CD4-positive, CD25-positive, alpha-beta regulatory T cell (primary cell): ENCODE data around the gene KIF6. TPM values are rescaled to one million over a fixed set of nuclear protein-coding genes. Genes with fewer than 3 reads are reported as not detected.

Experiments used
- ATAC-seq, 2 donors: fragments of 150-1000 bp; cut with Tn5 transposase; one replicate each; pipeline ENCODE4 v1.10.0; 2021; ENCODE audit warnings: low read depth in 2 of 2, moderate number of reproducible peaks in 2 of 2, moderate library complexity in 1 of 2
- DNase-seq, 3 donors: peaks; one replicate each; pipeline versions ENCODE4 v3.0.0 to v3.0.0-alpha.2; 2012 to 2022; ENCODE audit warnings: mixed read lengths in 1 of 3
- H3K27ac ChIP-seq: one replicate; pipeline ENCODE4 v1.7.0; 2013; ENCODE audit warnings: mild to moderate bottlenecking, low read length; ENCODE audit not compliant: insufficient read depth, poor library complexity, severe bottlenecking
- H3K27me3 ChIP-seq: one replicate; pipeline ENCODE4 v1.7.0; 2013; ENCODE audit warnings: low read length; ENCODE audit not compliant: control insufficient read depth, insufficient read depth
- H3K36me3 ChIP-seq: one replicate; pipeline ENCODE4 v1.7.0; 2013; ENCODE audit warnings: mild to moderate bottlenecking, low read length, moderate library complexity; ENCODE audit not compliant: control insufficient read depth, insufficient read depth
- H3K4me1 ChIP-seq: 2 replicates; pipeline ENCODE4 v1.7.0; 2013; ENCODE audit warnings: mild to moderate bottlenecking, low read length; ENCODE audit not compliant: insufficient read depth, control insufficient read depth, poor library complexity, severe bottlenecking
- H3K4me3 ChIP-seq: one replicate; pipeline ENCODE4 v1.7.0; 2013; ENCODE audit warnings: low read depth, mild to moderate bottlenecking, low read length, moderate library complexity
- H3K9me3 ChIP-seq, 2 experiments: 1 replicate in 1 of 2; 2 replicates in 1 of 2; pipeline ENCODE4 v1.7.0; 2013; ENCODE audit warnings: low read length in 2 of 2, mild to moderate bottlenecking in 1 of 2, moderate library complexity in 1 of 2; ENCODE audit not compliant: control insufficient read depth in 2 of 2
- H3K27ac Mint-ChIP-seq, 3 donors: one replicate each; pipeline ENCODE4 v1.8.0; 2020 to 2022; ENCODE audit warnings: mild to moderate bottlenecking in 3 of 3, mixed read lengths in 3 of 3, moderate library complexity in 2 of 3
- H3K27me3 Mint-ChIP-seq: one replicate; pipeline ENCODE4 v1.8.0; 2022; ENCODE audit warnings: mild to moderate bottlenecking, mixed read lengths
- H3K36me3 Mint-ChIP-seq: one replicate; pipeline ENCODE4 v1.8.0; 2020; ENCODE audit warnings: mixed read lengths
- H3K4me1 Mint-ChIP-seq, 4 donors: one replicate each; pipeline ENCODE4 v1.8.0; 2020 to 2022; ENCODE audit warnings: mixed read lengths in 4 of 4, mild to moderate bottlenecking in 1 of 4
- H3K4me3 Mint-ChIP-seq, 4 donors: one replicate each; pipeline ENCODE4 v1.8.0; 2020 to 2022; ENCODE audit warnings: mild to moderate bottlenecking in 4 of 4, mixed read lengths in 4 of 4, moderate library complexity in 3 of 4
- H3K9me3 Mint-ChIP-seq, 7 donors: one replicate each; pipeline ENCODE4 v1.8.0; 2020 to 2022; ENCODE audit warnings: mixed read lengths in 7 of 7, mild to moderate bottlenecking in 3 of 7, moderate library complexity in 2 of 7
- polyA plus RNA-seq, 4 donors: library from polyadenylated mRNA; unstranded; fragments of 300-500 nt; fragmentation: Illumina TruSeq; gene quantifications; one replicate each; pipeline ENCODE4 v1.2.3, GENCODE V29; 2021
- total RNA-seq: library from RNA; stranded (reverse); gene quantifications from one replicate; pipeline ENCODE4 v1.2.3, GENCODE V29; 2022

Gene KIF6
- total and polyA plus RNA-seq, 5 donors from 2014 or later: not detected

DNA sequence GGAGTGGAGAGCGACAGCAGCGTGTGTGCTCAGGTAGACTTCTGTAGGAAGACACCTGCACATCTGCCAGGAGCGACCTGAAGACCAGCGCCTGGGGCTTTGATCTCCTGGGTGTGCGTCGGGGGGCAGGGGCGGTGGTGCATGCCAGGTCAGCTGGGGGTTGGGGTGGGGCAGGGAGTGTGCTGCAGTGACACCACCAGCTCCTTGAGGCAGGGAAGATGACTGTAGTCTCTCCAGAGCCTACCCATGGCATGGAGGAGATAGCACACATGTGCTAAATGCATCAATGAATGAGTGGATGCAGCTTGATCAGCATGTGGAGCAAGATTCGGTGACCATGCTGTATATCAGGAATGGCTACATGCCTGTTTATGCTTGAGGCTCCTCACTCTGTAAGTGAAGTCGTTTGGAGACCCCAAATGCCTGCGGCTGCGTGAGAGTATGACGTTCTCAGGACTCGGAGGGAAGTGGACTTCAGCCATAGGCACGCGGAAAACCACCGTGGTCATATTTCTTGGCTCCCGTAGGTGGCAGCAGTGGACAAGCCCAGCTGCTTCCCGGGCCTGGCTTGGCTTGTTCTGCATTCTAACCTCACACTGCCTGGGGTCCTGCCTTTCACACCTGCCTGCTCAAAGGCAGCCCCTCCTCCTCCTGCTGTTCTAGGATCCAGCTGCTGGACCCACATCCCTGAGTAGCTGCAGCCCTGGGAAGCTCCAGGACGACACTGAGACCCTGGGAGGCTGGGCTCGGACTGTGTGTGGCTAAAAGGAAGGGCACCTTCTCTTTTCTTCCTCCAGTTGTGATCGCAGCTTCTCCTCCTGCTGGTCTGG, 363.3 kb downstream of the KIF6 start:
- no peaks in the 10 kb centered on the region for H3K27me3 Mint-ChIP-seq
- H3K4me1 Mint-ChIP-seq: peaks cover 0 to 3% (median 0%) of the 10 kb centered on the region in 4 donors
- peak in 1 of 2 donors; percentile 42 for ATAC-seq
- Histone ChIP-seq H3K36me3 (no peaks in the 10 kb centered on the region), H3K4me1 (peaks cover 4% of the 10 kb centered on the region), H3K27me3 (no peaks in the 10 kb centered on the region), H3K27ac (no peak overlapping the region), H3K9me3 (no peaks in the 10 kb centered on the region), H3K4me3 (no peak overlapping the region)
- H3K9me3 Mint-ChIP-seq: no peaks in the 10 kb centered on the region
- H3K27ac Mint-ChIP-seq: no peak overlapping the region
- DNase-seq: peak in 2 of 3 donors; percentile 15 to 51
- no peak overlapping the region for H3K4me3 Mint-ChIP-seq
- no peaks in the 10 kb centered on the region for H3K36me3 Mint-ChIP-seq

DNA sequence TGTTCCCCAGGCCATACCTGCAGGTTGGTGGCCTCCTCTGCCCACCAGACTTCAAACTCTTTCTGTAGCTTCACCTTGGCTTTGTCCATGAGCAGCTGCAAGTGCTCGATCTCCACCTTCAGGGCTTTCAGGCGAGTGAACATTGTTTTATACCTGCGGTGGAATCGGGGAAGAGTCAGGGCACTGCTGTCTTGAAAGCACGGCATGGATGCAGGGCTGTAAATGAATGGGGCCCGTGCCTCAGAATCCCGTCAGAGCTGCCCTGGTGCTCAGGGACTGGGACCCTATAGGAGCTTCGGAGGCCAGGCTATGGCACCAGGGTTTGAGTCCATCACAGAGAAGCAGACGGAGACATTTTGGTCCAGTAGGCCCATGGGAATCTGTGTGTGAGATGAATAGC, 364.8 kb downstream of the KIF6 start:
- no peak for DNase-seq
- H3K4me1 Mint-ChIP-seq: peaks cover 0 to 3% (median 0%) of the 10 kb centered on the region in 4 donors
- no peak overlapping the region for H3K27ac Mint-ChIP-seq
- H3K4me3 ChIP-seq: no peak overlapping the region
- H3K9me3 Mint-ChIP-seq: no peaks in the 10 kb centered on the region
- no peak overlapping the region for H3K27ac ChIP-seq
- H3K4me3 Mint-ChIP-seq: no peak overlapping the region
- H3K36me3 ChIP-seq: no peaks in the 10 kb centered on the region
- no peaks in the 10 kb centered on the region for H3K27me3 Mint-ChIP-seq
- H3K27me3 ChIP-seq: no peaks in the 10 kb centered on the region
- no peaks in the 10 kb centered on the region for H3K36me3 Mint-ChIP-seq
- peaks cover 4% of the 10 kb centered on the region for H3K4me1 ChIP-seq
- no peak for ATAC-seq
- H3K9me3 ChIP-seq: no peaks in the 10 kb centered on the region

DNA sequence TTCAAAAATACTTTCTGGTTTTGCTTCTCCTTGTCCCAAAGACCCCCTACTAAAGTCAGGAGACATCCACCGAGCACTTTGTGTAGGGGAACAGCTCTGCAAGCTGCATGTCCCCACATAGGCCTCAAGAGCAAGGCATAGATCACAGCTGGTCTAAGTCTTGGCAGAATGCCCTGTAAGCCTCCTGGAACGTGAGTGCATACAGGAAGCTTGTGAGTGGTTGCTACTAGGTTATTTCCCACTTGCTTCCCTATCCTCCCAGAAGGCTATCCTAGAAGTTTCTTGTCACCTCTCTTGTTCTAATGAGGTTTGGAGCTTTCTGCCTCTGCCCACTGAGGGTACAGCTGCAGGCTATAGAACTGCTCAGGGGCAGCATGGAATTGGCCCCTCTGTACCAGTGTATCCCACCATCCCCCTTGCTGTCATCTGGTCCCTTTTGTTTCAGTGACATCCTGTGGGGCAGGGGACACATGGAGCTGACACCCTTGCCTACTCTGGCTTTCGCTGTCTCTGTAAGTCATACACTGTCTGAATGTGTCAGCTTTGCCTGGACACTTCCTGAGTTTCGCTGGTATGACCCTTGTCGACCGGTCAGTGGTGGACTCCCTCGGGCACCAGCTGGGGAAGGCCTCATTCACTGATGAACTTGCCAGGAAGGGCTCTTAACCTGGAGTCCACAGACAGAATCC, 367.1 kb downstream of the KIF6 start:
- Mint-ChIP-seq H3K36me3 (no peaks in the 10 kb centered on the region), H3K4me3 (no peak overlapping the region), H3K9me3 (no peaks in the 10 kb centered on the region), H3K27me3 (no peaks in the 10 kb centered on the region), H3K27ac (no peak overlapping the region), H3K4me1 (peaks cover 0 to 3% (median 0%) of the 10 kb centered on the region in 4 donors)
- Histone ChIP-seq H3K27ac (no peak overlapping the region), H3K4me3 (no peak overlapping the region), H3K9me3 (no peaks in the 10 kb centered on the region), H3K4me1 (peaks cover 4% of the 10 kb centered on the region), H3K36me3 (no peaks in the 10 kb centered on the region), H3K27me3 (no peaks in the 10 kb centered on the region)
- DNase-seq: no peak
- ATAC-seq: no peak

DNA sequence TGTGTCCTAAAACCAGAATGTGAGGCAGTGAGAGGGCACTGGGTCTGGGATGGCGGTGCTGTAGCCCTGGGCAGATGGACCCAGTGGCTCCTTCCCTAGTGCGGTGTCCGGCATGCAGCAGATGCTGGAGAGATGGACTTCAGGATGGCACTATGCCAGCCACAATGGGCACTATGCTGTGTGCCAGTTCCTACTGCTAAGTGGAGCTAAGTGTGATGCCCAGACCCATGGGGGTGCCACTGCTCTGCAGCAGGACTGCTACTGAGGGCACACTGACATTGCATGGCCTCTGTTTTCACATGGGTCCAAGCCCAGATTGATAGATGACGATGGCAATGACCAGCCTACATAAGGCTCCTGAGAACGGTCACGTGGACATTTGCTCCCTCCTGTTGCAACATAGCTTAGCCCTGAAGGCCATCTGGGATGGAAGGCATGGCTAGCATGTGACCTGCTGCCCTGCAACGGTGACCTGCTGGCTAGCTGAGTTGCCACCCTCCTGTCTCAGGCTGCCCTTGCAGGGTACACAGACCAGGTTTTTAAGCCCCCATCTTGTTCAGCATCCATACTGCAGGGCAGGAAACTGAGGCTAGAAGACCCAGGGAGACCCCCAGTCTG, 371.4 kb downstream of the KIF6 start:
- H3K4me1 ChIP-seq: no peaks in the 10 kb centered on the region
- H3K4me3 Mint-ChIP-seq: no peak overlapping the region
- no peak overlapping the region for H3K27ac ChIP-seq
- H3K27ac Mint-ChIP-seq: no peak overlapping the region
- H3K36me3 Mint-ChIP-seq: no peaks in the 10 kb centered on the region
- H3K9me3 Mint-ChIP-seq: no peaks in the 10 kb centered on the region
- H3K27me3 Mint-ChIP-seq: no peaks in the 10 kb centered on the region
- H3K9me3 ChIP-seq: no peaks in the 10 kb centered on the region
- H3K36me3 ChIP-seq: no peaks in the 10 kb centered on the region
- no peaks in the 10 kb centered on the region for H3K27me3 ChIP-seq
- no peaks in the 10 kb centered on the region for H3K4me1 Mint-ChIP-seq
- no peak for ATAC-seq
- H3K4me3 ChIP-seq: no peak overlapping the region
- DNase-seq: no peak

DNA sequence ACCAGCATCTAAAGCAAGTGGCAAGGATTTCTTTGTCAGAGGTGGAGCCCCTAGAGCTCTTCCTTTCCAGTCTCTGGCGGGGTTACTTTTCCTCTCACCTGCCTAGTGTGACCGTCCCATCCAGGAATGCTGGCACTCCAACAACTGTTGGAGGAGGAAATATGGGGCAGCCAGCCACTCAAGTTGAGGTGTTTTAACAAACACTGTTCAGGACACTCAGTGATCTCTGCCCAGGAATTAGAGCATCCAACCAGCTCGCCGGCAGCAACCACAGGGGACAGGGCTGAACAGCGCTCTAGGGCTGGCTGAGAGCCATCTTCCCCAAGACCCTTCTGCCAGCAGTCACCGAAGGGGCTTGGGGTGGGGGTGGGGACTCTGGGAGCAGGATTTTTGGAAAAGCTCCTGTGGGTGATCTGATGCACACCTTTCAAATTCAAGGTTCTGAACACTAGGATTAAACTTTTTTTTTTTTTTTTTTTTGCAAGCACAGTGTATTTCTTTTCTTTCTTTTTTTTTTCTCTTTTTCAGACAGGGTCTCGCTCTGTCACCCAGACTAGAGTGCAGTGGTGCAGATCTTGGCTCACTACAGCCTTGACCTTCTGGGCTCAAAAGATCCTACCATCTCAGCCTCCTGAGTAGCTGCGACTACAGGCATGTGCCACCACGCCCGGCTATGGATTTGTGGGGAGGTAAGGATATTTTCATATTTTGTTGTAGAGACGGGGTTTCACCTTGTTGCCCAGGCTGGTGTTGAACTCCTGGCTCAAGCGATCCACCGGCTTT, 374.3 kb downstream of the KIF6 start:
- Histone ChIP-seq H3K27ac (no peak overlapping the region), H3K36me3 (no peaks in the 10 kb centered on the region), H3K9me3 (no peaks in the 10 kb centered on the region), H3K27me3 (no peaks in the 10 kb centered on the region), H3K4me1 (no peaks in the 10 kb centered on the region), H3K4me3 (no peak overlapping the region)
- H3K36me3 Mint-ChIP-seq: no peaks in the 10 kb centered on the region
- H3K27ac Mint-ChIP-seq: no peak overlapping the region
- ATAC-seq: no peak
- DNase-seq: no peak
- H3K27me3 Mint-ChIP-seq: peaks cover 6% of the 10 kb centered on the region
- H3K9me3 Mint-ChIP-seq: no peaks in the 10 kb centered on the region
- no peaks in the 10 kb centered on the region for H3K4me1 Mint-ChIP-seq
- no peak overlapping the region for H3K4me3 Mint-ChIP-seq

DNA sequence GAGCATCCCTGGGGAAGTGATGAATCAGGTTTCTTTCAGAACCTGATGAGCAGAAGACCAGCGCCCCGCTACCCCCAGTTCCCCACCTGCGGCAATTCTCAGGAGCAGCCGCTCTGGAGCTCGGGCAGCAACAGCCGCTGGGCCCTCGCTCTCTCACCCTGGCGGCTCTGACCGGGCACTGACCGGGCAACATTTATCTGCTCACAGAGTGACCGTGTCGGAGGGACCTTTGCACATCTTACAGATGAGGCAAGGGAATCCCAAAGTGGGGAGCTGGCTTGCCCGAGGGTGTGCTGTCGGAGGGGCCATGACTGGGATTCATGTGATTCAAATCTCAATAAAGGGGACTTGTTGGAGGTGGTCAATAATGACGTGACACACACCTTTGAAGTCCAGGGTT, 376.5 kb downstream of the KIF6 start:
- Mint-ChIP-seq H3K36me3 (no peaks in the 10 kb centered on the region), H3K27ac (no peak overlapping the region), H3K27me3 (peaks cover 6% of the 10 kb centered on the region), H3K4me3 (no peak overlapping the region), H3K4me1 (no peaks in the 10 kb centered on the region), H3K9me3 (no peaks in the 10 kb centered on the region)
- DNase-seq (no peak), ATAC-seq (no peak)
- no peaks in the 10 kb centered on the region for H3K36me3 ChIP-seq
- H3K4me1 ChIP-seq: no peaks in the 10 kb centered on the region
- H3K27ac ChIP-seq: no peak overlapping the region
- H3K9me3 ChIP-seq: no peaks in the 10 kb centered on the region
- no peak overlapping the region for H3K4me3 ChIP-seq
- H3K27me3 ChIP-seq: no peaks in the 10 kb centered on the region

DNA sequence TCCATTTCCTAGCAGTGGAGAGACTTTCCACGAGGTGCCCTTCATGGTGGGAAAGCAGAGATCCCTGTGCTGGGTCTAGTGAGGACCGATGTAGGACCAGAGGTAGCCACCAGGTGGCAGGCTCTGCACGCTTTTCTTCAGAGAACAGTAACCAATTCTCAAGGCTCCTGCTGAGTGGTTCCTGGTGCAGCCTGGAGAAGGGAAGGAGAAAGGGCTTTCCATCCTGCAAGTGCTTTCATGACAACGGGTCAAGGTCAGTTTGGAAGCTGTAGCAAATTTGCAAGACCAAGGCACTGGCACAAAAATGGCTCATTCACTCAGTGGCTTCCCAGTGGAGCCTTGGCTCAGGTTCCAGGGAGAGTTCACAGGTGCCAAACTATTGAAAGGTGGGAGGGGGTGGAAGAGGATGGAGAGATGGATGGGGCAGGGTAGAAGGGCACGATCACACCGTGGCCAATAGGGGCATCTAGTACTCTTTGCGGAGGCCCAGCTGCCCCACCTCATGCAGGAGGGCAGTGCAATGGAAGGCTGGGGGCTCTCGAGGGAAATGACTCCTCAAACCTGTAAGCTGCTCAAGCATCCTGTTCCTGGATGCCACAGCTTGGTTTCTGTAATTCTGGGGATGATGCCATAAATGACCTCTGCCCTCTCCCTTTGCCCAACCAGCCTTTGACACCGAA, 377.2 kb downstream of the KIF6 start:
- no peaks in the 10 kb centered on the region for H3K4me1 ChIP-seq
- ATAC-seq (peak in 1 of 2 donors; percentile 48), DNase-seq (peak; percentile 13 to 46 (median 34))
- no peak overlapping the region for H3K27ac ChIP-seq
- H3K4me3 ChIP-seq: no peak overlapping the region
- H3K9me3 Mint-ChIP-seq: no peaks in the 10 kb centered on the region
- no peaks in the 10 kb centered on the region for H3K9me3 ChIP-seq
- no peak overlapping the region for H3K27ac Mint-ChIP-seq
- no peak overlapping the region for H3K4me3 Mint-ChIP-seq
- H3K27me3 Mint-ChIP-seq: peaks cover 6% of the 10 kb centered on the region
- no peaks in the 10 kb centered on the region for H3K27me3 ChIP-seq
- H3K4me1 Mint-ChIP-seq: no peaks in the 10 kb centered on the region
- H3K36me3 Mint-ChIP-seq: no peaks in the 10 kb centered on the region
- H3K36me3 ChIP-seq: no peaks in the 10 kb centered on the region
